ENCODE data around the gene CTPS1. TPM values are rescaled to one million over a fixed set of nuclear protein-coding genes. Genes with fewer than 3 reads are reported as not detected.

The CTPS1 gene
- total and polyA plus RNA-seq, 2 donors (not counting 1 experiment from before 2014, with no cell fraction given) = 12.1 to 26.5 TPM

DNA sequence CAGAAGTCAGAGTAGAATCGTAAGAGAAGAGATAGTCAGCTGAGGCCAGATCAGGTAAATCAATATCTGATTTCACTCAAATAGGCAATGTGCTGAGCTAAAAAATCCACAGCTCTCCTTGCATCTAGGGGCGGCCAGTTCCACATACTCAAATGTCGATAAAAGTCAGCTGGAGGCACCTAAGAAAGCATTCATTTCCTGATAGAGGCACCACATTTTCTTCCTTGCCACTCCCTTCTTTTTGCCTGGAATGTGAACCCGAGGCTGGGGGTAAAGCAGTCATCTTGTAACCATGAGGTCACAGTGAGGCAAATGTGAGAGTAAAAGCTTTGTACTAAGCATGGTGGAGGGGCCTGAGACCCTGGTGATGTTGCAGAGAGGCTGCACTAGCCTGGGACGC lies 24.2 kb upstream of the CTPS1 start:
- DNase-seq (ENCODE audit: low read depth in 2 of 2) = no peak
- Histone ChIP-seq H3K4me2 (ENCODE audit: extremely low read depth, insufficient read depth, low read length) (no peak overlapping the region), H3K4me1 (ENCODE audit: control insufficient read depth, extremely low read depth, insufficient read depth, low read length) (no peaks in the 10 kb centered on the region), H3K9me3 (ENCODE audit: control insufficient read depth, insufficient read depth, low read depth, low read length) (no peaks in the 10 kb centered on the region), H4K20me1 (ENCODE audit: control insufficient read depth, extremely low read depth, insufficient read depth, low read length) (no peaks in the 10 kb centered on the region), H3K36me3 (ENCODE audit: control insufficient read depth, insufficient read depth, low read length) (no peaks in the 10 kb centered on the region), H3K79me2 (ENCODE audit: control insufficient read depth, insufficient read depth, low read length) (no peaks in the 10 kb centered on the region), H3K27ac (ENCODE audit: insufficient read depth, low read length) (no peak overlapping the region), H2AFZ (ENCODE audit: low read length) (no peak overlapping the region), H3K4me3 (replicated peaks in 1 of 4; ENCODE audit: control extremely low read depth in 1 of 4, insufficient read depth in 1 of 4, low read depth in 3 of 4, low read length in 4 of 4) (no peak overlapping the region), H3K27me3 (ENCODE audit: control insufficient read depth, insufficient read depth, low read length) (no peaks in the 10 kb centered on the region), H3K9ac (ENCODE audit: insufficient read depth, low read length) (no peak overlapping the region)
- TF ChIP-seq, protein P1, sequence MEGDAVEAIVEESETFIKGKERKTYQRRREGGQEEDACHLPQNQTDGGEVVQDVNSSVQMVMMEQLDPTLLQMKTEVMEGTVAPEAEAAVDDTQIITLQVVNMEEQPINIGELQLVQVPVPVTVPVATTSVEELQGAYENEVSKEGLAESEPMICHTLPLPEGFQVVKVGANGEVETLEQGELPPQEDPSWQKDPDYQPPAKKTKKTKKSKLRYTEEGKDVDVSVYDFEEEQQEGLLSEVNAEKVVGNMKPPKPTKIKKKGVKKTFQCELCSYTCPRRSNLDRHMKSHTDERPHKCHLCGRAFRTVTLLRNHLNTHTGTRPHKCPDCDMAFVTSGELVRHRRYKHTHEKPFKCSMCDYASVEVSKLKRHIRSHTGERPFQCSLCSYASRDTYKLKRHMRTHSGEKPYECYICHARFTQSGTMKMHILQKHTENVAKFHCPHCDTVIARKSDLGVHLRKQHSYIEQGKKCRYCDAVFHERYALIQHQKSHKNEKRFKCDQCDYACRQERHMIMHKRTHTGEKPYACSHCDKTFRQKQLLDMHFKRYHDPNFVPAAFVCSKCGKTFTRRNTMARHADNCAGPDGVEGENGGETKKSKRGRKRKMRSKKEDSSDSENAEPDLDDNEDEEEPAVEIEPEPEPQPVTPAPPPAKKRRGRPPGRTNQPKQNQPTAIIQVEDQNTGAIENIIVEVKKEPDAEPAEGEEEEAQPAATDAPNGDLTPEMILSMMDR (conservative IDR thresholded peaks at IDR 0.05 in 1 of 2, IDR thresholded peaks at IDR 0.05 in 1 of 2; ENCODE audit: low read depth in 1 of 2, low read length in 2 of 2) = no peak
- TF ChIP-seq EZH2 (IDR thresholded peaks at IDR 0.05; ENCODE audit: low read length, missing control alignments) = no peak

DNA sequence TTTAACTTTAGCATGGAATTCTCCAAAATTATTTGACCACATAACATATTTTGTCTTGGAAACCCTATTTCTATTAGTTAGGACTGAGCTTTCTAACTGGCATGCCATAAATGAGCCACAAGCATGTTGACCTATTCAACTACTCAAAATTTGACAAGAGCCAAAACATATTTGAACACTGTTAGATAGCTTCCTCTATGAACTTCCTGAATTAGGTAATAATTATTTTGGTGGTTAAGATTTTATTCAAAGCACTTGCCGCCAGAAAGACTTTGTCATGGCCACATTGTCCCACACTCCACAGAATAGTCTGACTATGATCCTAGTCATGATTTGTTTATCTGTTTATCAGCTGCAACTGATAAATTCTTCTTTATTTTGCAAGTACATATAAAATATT lies 23.1 kb upstream of the CTPS1 start:
- H2AFZ ChIP-seq (ENCODE audit: low read length) = no peak overlapping the region
- H3K27me3 ChIP-seq (ENCODE audit: control insufficient read depth, insufficient read depth, low read length) = no peaks in the 10 kb centered on the region
- TF ChIP-seq, protein P1 (conservative IDR thresholded peaks at IDR 0.05 in 1 of 2, IDR thresholded peaks at IDR 0.05 in 1 of 2; ENCODE audit: low read depth in 1 of 2, low read length in 2 of 2) = no peak
- no peak for TF ChIP-seq EZH2 (IDR thresholded peaks at IDR 0.05; ENCODE audit: low read length, missing control alignments)
- H3K9me3 ChIP-seq (ENCODE audit: control insufficient read depth, insufficient read depth, low read depth, low read length) = no peaks in the 10 kb centered on the region
- no peaks in the 10 kb centered on the region for H3K79me2 ChIP-seq (ENCODE audit: control insufficient read depth, insufficient read depth, low read length)
- no peak overlapping the region for H3K9ac ChIP-seq (ENCODE audit: insufficient read depth, low read length)
- H3K4me2 ChIP-seq (ENCODE audit: extremely low read depth, insufficient read depth, low read length) = no peak overlapping the region
- no peak overlapping the region for H3K4me3 ChIP-seq (replicated peaks in 1 of 4; ENCODE audit: control extremely low read depth in 1 of 4, insufficient read depth in 1 of 4, low read depth in 3 of 4, low read length in 4 of 4)
- no peaks in the 10 kb centered on the region for H4K20me1 ChIP-seq (ENCODE audit: control insufficient read depth, extremely low read depth, insufficient read depth, low read length)
- no peaks in the 10 kb centered on the region for H3K36me3 ChIP-seq (ENCODE audit: control insufficient read depth, insufficient read depth, low read length)
- no peak overlapping the region for H3K27ac ChIP-seq (ENCODE audit: insufficient read depth, low read length)
- no peak for DNase-seq (ENCODE audit: low read depth in 2 of 2)
- no peaks in the 10 kb centered on the region for H3K4me1 ChIP-seq (ENCODE audit: control insufficient read depth, extremely low read depth, insufficient read depth, low read length)

DNA sequence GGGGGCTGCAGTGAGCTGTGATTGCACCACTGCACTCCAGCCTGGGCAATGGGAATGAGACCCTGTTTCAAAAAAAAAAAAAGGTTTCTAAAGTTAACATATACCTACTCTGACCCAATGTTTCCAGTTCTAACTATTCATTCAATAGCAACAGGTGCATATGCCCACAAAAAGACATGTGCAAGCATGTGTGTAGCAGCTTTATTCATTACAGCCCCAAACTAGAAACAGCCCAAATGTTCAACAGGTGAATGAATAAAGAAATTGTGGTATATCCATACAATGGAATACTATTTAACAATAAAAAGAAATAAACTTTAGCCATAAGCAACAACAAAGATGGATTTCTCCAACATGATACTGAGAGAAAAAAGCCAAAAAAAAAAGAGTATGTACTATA lies 21.3 kb upstream of the CTPS1 start:
- H3K4me2 ChIP-seq (ENCODE audit: extremely low read depth, insufficient read depth, low read length) = no peak overlapping the region
- no peak for TF ChIP-seq EZH2 (IDR thresholded peaks at IDR 0.05; ENCODE audit: low read length, missing control alignments)
- TF ChIP-seq, protein P1 (conservative IDR thresholded peaks at IDR 0.05 in 1 of 2, IDR thresholded peaks at IDR 0.05 in 1 of 2; ENCODE audit: low read depth in 1 of 2, low read length in 2 of 2) = no peak

More for the DNA sequence above, 21.3 kb upstream of the CTPS1 start:
- no peaks in the 10 kb centered on the region for H3K4me1 ChIP-seq (ENCODE audit: control insufficient read depth, extremely low read depth, insufficient read depth, low read length)
- no peaks in the 10 kb centered on the region for H3K36me3 ChIP-seq (ENCODE audit: control insufficient read depth, insufficient read depth, low read length)
- no peaks in the 10 kb centered on the region for H3K27me3 ChIP-seq (ENCODE audit: control insufficient read depth, insufficient read depth, low read length)
- no peak for DNase-seq (ENCODE audit: low read depth in 2 of 2)
- H3K79me2 ChIP-seq (ENCODE audit: control insufficient read depth, insufficient read depth, low read length) = no peaks in the 10 kb centered on the region
- H3K9ac ChIP-seq (ENCODE audit: insufficient read depth, low read length) = no peak overlapping the region
- no peak overlapping the region for H3K27ac ChIP-seq (ENCODE audit: insufficient read depth, low read length)
- no peak overlapping the region for H2AFZ ChIP-seq (ENCODE audit: low read length)
- H3K4me3 ChIP-seq (replicated peaks in 1 of 4; ENCODE audit: control extremely low read depth in 1 of 4, insufficient read depth in 1 of 4, low read depth in 3 of 4, low read length in 4 of 4) = no peak overlapping the region
- H3K9me3 ChIP-seq (ENCODE audit: control insufficient read depth, insufficient read depth, low read depth, low read length) = no peaks in the 10 kb centered on the region
- no peaks in the 10 kb centered on the region for H4K20me1 ChIP-seq (ENCODE audit: control insufficient read depth, extremely low read depth, insufficient read depth, low read length)

All from fibroblast of lung (primary cell).